ENCODE data around the gene GRID1.

GRCh38 chr10:85638797-85639196, 727.8 kb downstream of the GRID1 start:
- TF ChIP-seq, protein P1, sequence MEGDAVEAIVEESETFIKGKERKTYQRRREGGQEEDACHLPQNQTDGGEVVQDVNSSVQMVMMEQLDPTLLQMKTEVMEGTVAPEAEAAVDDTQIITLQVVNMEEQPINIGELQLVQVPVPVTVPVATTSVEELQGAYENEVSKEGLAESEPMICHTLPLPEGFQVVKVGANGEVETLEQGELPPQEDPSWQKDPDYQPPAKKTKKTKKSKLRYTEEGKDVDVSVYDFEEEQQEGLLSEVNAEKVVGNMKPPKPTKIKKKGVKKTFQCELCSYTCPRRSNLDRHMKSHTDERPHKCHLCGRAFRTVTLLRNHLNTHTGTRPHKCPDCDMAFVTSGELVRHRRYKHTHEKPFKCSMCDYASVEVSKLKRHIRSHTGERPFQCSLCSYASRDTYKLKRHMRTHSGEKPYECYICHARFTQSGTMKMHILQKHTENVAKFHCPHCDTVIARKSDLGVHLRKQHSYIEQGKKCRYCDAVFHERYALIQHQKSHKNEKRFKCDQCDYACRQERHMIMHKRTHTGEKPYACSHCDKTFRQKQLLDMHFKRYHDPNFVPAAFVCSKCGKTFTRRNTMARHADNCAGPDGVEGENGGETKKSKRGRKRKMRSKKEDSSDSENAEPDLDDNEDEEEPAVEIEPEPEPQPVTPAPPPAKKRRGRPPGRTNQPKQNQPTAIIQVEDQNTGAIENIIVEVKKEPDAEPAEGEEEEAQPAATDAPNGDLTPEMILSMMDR (IDR thresholded peaks at IDR 0.05 in 8 of 11, conservative IDR thresholded peaks at IDR 0.05 in 3 of 11) = no peak
- TF ChIP-seq POLR2A (IDR thresholded peaks at IDR 0.05) (no peak), POLR2AphosphoS5 (IDR thresholded peaks at IDR 0.05) (no peak)
